COLO829 (cell line): ENCODE measurements around the gene CRIM1.

ENCODE experiments used
- DNase-seq: peaks from one replicate; pipeline ENCODE4 v3.0.0; 2012; ENCODE audit warnings: low spot score

The CRIM1 gene

GRCh38 chr2:36397728-36398413, 42.3 kb downstream of the CRIM1 start:
- no peak for DNase-seq

- DNase-seq, result no peak
Measured at GRCh38 chr2:36399050-36399449, 43.5 kb downstream of the CRIM1 start.

GRCh38 chr2:36403675-36404230, 48.2 kb downstream of the CRIM1 start:
- peak; percentile 43 for DNase-seq

- no peak for DNase-seq
Measured at GRCh38 chr2:36404318-36404717, 48.7 kb downstream of the CRIM1 start.

- DNase-seq, result no peak
Measured at GRCh38 chr2:36404754-36405153, 49.2 kb downstream of the CRIM1 start.

- no peak for DNase-seq
Measured at GRCh38 chr2:36405183-36405582, 49.6 kb downstream of the CRIM1 start.

- no peak for DNase-seq
Measured at GRCh38 chr2:36406296-36406695, 50.7 kb downstream of the CRIM1 start.

GRCh38 chr2:36407413-36407812, 51.8 kb downstream of the CRIM1 start:
- no peak for DNase-seq

GRCh38 chr2:36408198-36408703, 52.7 kb downstream of the CRIM1 start:
- no peak for DNase-seq

GRCh38 chr2:36409335-36409734, 53.8 kb downstream of the CRIM1 start:
- no peak for DNase-seq

GRCh38 chr2:36409935-36410334, 54.4 kb downstream of the CRIM1 start:
- no peak for DNase-seq

- no peak for DNase-seq
Measured at GRCh38 chr2:36410681-36411080, 55.1 kb downstream of the CRIM1 start.

- no peak for DNase-seq
Measured at GRCh38 chr2:36411962-36412444, 56.4 kb downstream of the CRIM1 start.

- peak; percentile 35 for DNase-seq
Measured at GRCh38 chr2:36413218-36413617, 57.6 kb downstream of the CRIM1 start.

GRCh38 chr2:36414307-36414706, 58.7 kb downstream of the CRIM1 start:
- DNase-seq, result no peak

GRCh38 chr2:36415381-36416022, 59.9 kb downstream of the CRIM1 start:
- DNase-seq, result no peak

- DNase-seq, result no peak
Measured at GRCh38 chr2:36416370-36417165, 61.0 kb downstream of the CRIM1 start.

GRCh38 chr2:36420569-36421181, 65.1 kb downstream of the CRIM1 start:
- DNase-seq, result no peak

- no peak for DNase-seq
Measured at GRCh38 chr2:36421379-36421778, 65.8 kb downstream of the CRIM1 start.

GRCh38 chr2:36423172-36423571, 67.6 kb downstream of the CRIM1 start:
- no peak for DNase-seq

GRCh38 chr2:36423619-36424120, 68.1 kb downstream of the CRIM1 start:
- DNase-seq, result no peak
